HG03159 (cell line): ENCODE measurements around the gene SAP25.

ENCODE experiments used
- ATAC-seq: cut with Tn5 transposase; IDR thresholded peaks from one replicate; pipeline ENCODE4 v1.9.1; 2021; ENCODE audit warnings: mild to moderate bottlenecking, moderate library complexity; ENCODE audit not compliant: unreplicated experiment

SAP25 gene

GRCh38 chr7:100573691-100574361 is at the start of gene SAP25:
Gene SAP25 (minus strand): TSS chr7:100573900. CDS start chr7:100573742, 158 bp downstream.
- ATAC-seq: no peak

GRCh38 chr7:100621554-100621953 is 47.9 kb upstream of the SAP25 start:
- no peak for ATAC-seq

GRCh38 chr7:100620804-100621203 is 47.1 kb upstream of the SAP25 start:
- ATAC-seq: no peak

GRCh38 chr7:100620239-100620638 is 46.5 kb upstream of the SAP25 start:
- no peak for ATAC-seq

GRCh38 chr7:100614308-100614861 is 40.7 kb upstream of the SAP25 start:
- ATAC-seq: no peak

GRCh38 chr7:100613412-100614175 is 39.9 kb upstream of the SAP25 start:
- no peak for ATAC-seq

- ATAC-seq: no peak
Measured at GRCh38 chr7:100612730-100613390, 39.2 kb upstream of the SAP25 start.

GRCh38 chr7:100611983-100612729 is 38.5 kb upstream of the SAP25 start, which contains the start of gene MOSPD3:
Gene MOSPD3 (plus strand): TSS chr7:100612540. CDS start chr7:100612792, 252 bp downstream.
- ATAC-seq: peak; percentile 86

GRCh38 chr7:100609958-100610357 is 36.3 kb upstream of the SAP25 start:
- ATAC-seq: no peak

- no peak for ATAC-seq
Measured at GRCh38 chr7:100607111-100607510, 33.4 kb upstream of the SAP25 start.

GRCh38 chr7:100606313-100606712 is 32.6 kb upstream of the SAP25 start:
- ATAC-seq: no peak

GRCh38 chr7:100604976-100605911 is 31.5 kb upstream of the SAP25 start:
- no peak for ATAC-seq

- ATAC-seq: no peak
Measured at GRCh38 chr7:100604028-100604975, 30.6 kb upstream of the SAP25 start.

- no peak for ATAC-seq
Measured at GRCh38 chr7:100603726-100604027, 30.0 kb upstream of the SAP25 start.

GRCh38 chr7:100602889-100603725 is 29.4 kb upstream of the SAP25 start:
- no peak for ATAC-seq

- no peak for ATAC-seq
Measured at GRCh38 chr7:100600730-100601038, 27.0 kb upstream of the SAP25 start.

GRCh38 chr7:100599911-100600729 is 26.4 kb upstream of the SAP25 start:
- no peak for ATAC-seq
